IMR-90 (cell line): ENCODE results near the gene TNNI3K.

Experiments
- CTCF ChIP-seq: conservative IDR thresholded peaks from 2 replicates; pipeline ENCODE4 v1.5.1; 2012; ENCODE audit warnings: mild to moderate bottlenecking, low read depth, low read length, improper control_type of control experiment
- USF2 ChIP-seq: fragments of 150-350 bp; IDR thresholded peaks from 2 replicates; pipeline ENCODE4 v1.6.1; 2017; ENCODE audit warnings: mild to moderate bottlenecking, antibody characterized with exemption, low read length, low read depth

GRCh38 chr1:74502432-74502831 is 267.2 kb downstream of the TNNI3K start:
- TF ChIP-seq CTCF: no peak
- no peak for TF ChIP-seq USF2
